Liver (tissue), 9 donors: ENCODE measurements around the gene HYLS1. TPM values are rescaled to one million over a fixed set of nuclear protein-coding genes. Genes with fewer than 3 reads are reported as not detected.

Experiments used
- DNase-seq: peaks from one replicate; pipeline ENCODE4 v3.0.0-alpha.2; 2017; ENCODE audit warnings: low spot score
- H3K27ac ChIP-seq, 2 donors: one replicate each; pipeline ENCODE4 v1.7.0; 2013; ENCODE audit warnings: inconsistent platforms in 2 of 2, low read length in 2 of 2, control low read depth in 1 of 2, low read depth in 1 of 2, mild to moderate bottlenecking in 1 of 2
- H3K27me3 ChIP-seq, 4 donors: one replicate each; pipeline versions ENCODE4 v1.6.1 to v1.7.0; 2013; ENCODE audit warnings: low read length in 3 of 4, inconsistent platforms in 1 of 4, mild to moderate bottlenecking in 1 of 4, moderate library complexity in 1 of 4; ENCODE audit not compliant: control insufficient read depth in 4 of 4, insufficient read depth in 4 of 4
- H3K36me3 ChIP-seq, 4 donors: one replicate each; pipeline versions ENCODE4 v1.6.1 to v1.7.0; 2013; ENCODE audit warnings: low read length in 3 of 4, mild to moderate bottlenecking in 3 of 4, low read depth in 1 of 4, moderate library complexity in 1 of 4; ENCODE audit not compliant: control insufficient read depth in 4 of 4, insufficient read depth in 3 of 4
- H3K4me1 ChIP-seq, 4 donors: one replicate each; pipeline versions ENCODE4 v1.6.1 to v1.7.0; 2013; ENCODE audit warnings: low read length in 3 of 4, mild to moderate bottlenecking in 3 of 4, moderate library complexity in 1 of 4; ENCODE audit not compliant: control insufficient read depth in 4 of 4, insufficient read depth in 4 of 4
- H3K4me3 ChIP-seq, 3 donors: one replicate each; pipeline versions ENCODE4 v1.6.1 to v1.7.0; 2013; ENCODE audit warnings: low read length in 3 of 3, control low read depth in 1 of 3, low read depth in 1 of 3, mild to moderate bottlenecking in 1 of 3
- H3K9ac ChIP-seq, 2 donors: one replicate each; pipeline ENCODE4 v1.7.0; 2013; ENCODE audit warnings: low read length in 2 of 2, mild to moderate bottlenecking in 2 of 2, moderate library complexity in 2 of 2, control low read depth in 1 of 2, low read depth in 1 of 2
- H3K9me3 ChIP-seq, 4 donors: one replicate each; pipeline versions ENCODE4 v1.6.1 to v1.7.0; 2013; ENCODE audit warnings: low read length in 3 of 4; ENCODE audit not compliant: control insufficient read depth in 4 of 4
- EGR1 ChIP-seq, 2 donors: IDR thresholded peaks; 2 replicates each; pipeline ENCODE4 v1.6.1; 2016 to 2018; ENCODE audit warnings: antibody characterized with exemption in 2 of 2, low read depth in 2 of 2
- FOXA1 ChIP-seq: IDR thresholded peaks from 2 replicates; pipeline ENCODE4 v1.6.1; 2016; ENCODE audit warnings: antibody characterized with exemption
- FOXA2 ChIP-seq: IDR thresholded peaks from 2 replicates; pipeline ENCODE4 v1.6.1; 2016; ENCODE audit warnings: antibody characterized with exemption
- HNF4G ChIP-seq: IDR thresholded peaks from 2 replicates; pipeline ENCODE4 v1.6.1; 2016; ENCODE audit warnings: antibody characterized with exemption
- JUND ChIP-seq, 2 donors: IDR thresholded peaks; 2 replicates each; pipeline ENCODE4 v1.6.1; 2016; ENCODE audit warnings: antibody characterized with exemption in 2 of 2
- NR2F2 ChIP-seq: IDR thresholded peaks from 2 replicates; pipeline ENCODE4 v1.6.1; 2016; ENCODE audit warnings: antibody characterized with exemption
- RAD21 ChIP-seq, 2 donors: IDR thresholded peaks; 2 replicates each; pipeline ENCODE4 v1.6.1; 2016; ENCODE audit warnings: antibody characterized with exemption in 2 of 2, mild to moderate bottlenecking in 2 of 2
- REST ChIP-seq: IDR thresholded peaks from 2 replicates; pipeline ENCODE4 v1.6.1; 2016; ENCODE audit warnings: antibody characterized with exemption, mild to moderate bottlenecking
- RXRA ChIP-seq, 2 donors: IDR thresholded peaks; 2 replicates each; pipeline ENCODE4 v1.6.1; 2017 to 2018; ENCODE audit warnings: antibody characterized with exemption in 2 of 2, mild to moderate bottlenecking in 1 of 2
- SP1 ChIP-seq: IDR thresholded peaks from 2 replicates; pipeline ENCODE4 v1.6.1; 2018; ENCODE audit warnings: antibody characterized with exemption, mild to moderate bottlenecking
- TAF1 ChIP-seq: conservative IDR thresholded peaks from 2 replicates; pipeline ENCODE4 v1.6.1; 2016; ENCODE audit warnings: antibody characterized with exemption, mild to moderate bottlenecking
- YY1 ChIP-seq: IDR thresholded peaks from 2 replicates; pipeline ENCODE4 v1.6.1; 2016; ENCODE audit warnings: antibody characterized with exemption, mild to moderate bottlenecking
- ZBTB33 ChIP-seq: IDR thresholded peaks from 2 replicates; pipeline ENCODE4 v1.6.1; 2016; ENCODE audit warnings: antibody characterized with exemption
- WGBS: extraction: QIAGEN DNeasy Blood & Tissue Kit; methylation state at CpG from one replicate; pipeline ENCODE4 v1.1.7; 2013; 5-methylcytosine and 5-hydroxymethylcytosine counted together
- polyA plus RNA-seq, 2 donors: library from polyadenylated mRNA; stranded (reverse) in 1 of 2; unstranded in 1 of 2; fragments of 200-250 nt in 1 of 2; fragments of >200 nt in 1 of 2; fragmentation: Nextera tagmentation in 1 of 2; extraction: Ambion mirVana in 1 of 2; gene quantifications; one replicate each; pipeline versions ENCODE4 v1.2.1 to v1.2.3, GENCODE V29; 2013 to 2015
- total RNA-seq, 2 donors: library from RNA; depleted of rRNA; stranded (reverse); fragments of >200 nt; gene quantifications; one replicate each; pipeline ENCODE4 v1.2.3, GENCODE V29; 2014
- TF ChIP-seq, protein P1 (sequence below): fragments of 150-350 bp; IDR thresholded peaks from 2 replicates; pipeline ENCODE4 v1.5.1; 2017; ENCODE audit warnings: improper control_type of control experiment, low read depth, low read length; ENCODE audit not compliant: missing input control
- TF ChIP-seq, protein P2 (sequence below): IDR thresholded peaks from 2 replicates; pipeline ENCODE4 v1.6.1; 2016; ENCODE audit warnings: antibody characterized with exemption
- donor health status: healthy.
- donor health status: healthy.
- donor health status: healthy.
- donor health status: healthy.
- donor health status: healthy.

Gene HYLS1
- total and polyA plus RNA-seq, 4 donors = 1.9 to 4.9 (median 3.7) TPM

DNA sequence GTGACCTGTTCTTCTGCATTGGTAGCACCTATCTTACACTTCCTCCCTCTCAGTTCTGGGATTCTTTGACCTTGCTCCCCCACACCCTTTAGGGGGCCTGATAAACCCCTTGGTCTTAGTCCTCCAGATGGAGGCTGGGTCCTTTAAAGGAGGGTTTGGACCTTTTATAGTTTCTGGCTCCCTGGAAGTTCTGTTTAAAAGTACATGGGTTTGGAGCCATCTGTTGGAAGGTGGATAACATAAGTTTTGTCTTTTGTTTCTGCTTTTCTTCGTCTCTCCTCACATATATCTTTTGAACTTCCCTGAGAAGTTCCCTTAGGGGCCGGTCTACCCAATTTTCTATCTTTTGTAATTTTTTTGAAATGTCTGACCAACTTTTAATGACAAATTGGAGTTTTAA lies 17.9 kb upstream of the HYLS1 start:
- Histone ChIP-seq H3K4me1 (no peaks in the 10 kb centered on the region), H3K9ac (no peak overlapping the region), H3K27me3 (no peaks in the 10 kb centered on the region), H3K36me3 (no peaks in the 10 kb centered on the region), H3K4me3 (no peak overlapping the region), H3K9me3 (no peaks in the 10 kb centered on the region), H3K27ac (no peak overlapping the region)
- no peak for DNase-seq
- TF ChIP-seq RXRA (IDR thresholded peaks at IDR 0.05) = no peak
- no peak for TF ChIP-seq RAD21 (IDR thresholded peaks at IDR 0.05)
- TF ChIP-seq NR2F2 = no peak
- TF ChIP-seq, protein P1, sequence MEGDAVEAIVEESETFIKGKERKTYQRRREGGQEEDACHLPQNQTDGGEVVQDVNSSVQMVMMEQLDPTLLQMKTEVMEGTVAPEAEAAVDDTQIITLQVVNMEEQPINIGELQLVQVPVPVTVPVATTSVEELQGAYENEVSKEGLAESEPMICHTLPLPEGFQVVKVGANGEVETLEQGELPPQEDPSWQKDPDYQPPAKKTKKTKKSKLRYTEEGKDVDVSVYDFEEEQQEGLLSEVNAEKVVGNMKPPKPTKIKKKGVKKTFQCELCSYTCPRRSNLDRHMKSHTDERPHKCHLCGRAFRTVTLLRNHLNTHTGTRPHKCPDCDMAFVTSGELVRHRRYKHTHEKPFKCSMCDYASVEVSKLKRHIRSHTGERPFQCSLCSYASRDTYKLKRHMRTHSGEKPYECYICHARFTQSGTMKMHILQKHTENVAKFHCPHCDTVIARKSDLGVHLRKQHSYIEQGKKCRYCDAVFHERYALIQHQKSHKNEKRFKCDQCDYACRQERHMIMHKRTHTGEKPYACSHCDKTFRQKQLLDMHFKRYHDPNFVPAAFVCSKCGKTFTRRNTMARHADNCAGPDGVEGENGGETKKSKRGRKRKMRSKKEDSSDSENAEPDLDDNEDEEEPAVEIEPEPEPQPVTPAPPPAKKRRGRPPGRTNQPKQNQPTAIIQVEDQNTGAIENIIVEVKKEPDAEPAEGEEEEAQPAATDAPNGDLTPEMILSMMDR = no peak
- TF ChIP-seq JUND (IDR thresholded peaks at IDR 0.05) = no peak
- no peak for TF ChIP-seq FOXA2
- no peak for TF ChIP-seq SP1
- TF ChIP-seq EGR1 (IDR thresholded peaks at IDR 0.05; ENCODE audit: low read depth in 2 of 2) = no peak
- WGBS = 72% methylated on average over 2 of the region's 2 CpGs

GRCh38 chr11:125871391-125872137 lies 15.9 kb upstream of the HYLS1 start:
- WGBS = 85% methylated on average over 10 of the region's 10 CpGs
- DNase-seq = no peak
- Histone ChIP-seq H3K27me3 (no peaks in the 10 kb centered on the region), H3K36me3 (no peaks in the 10 kb centered on the region), H3K9me3 (no peaks in the 10 kb centered on the region), H3K9ac (no peak overlapping the region), H3K27ac (no peak overlapping the region), H3K4me1 (no peaks in the 10 kb centered on the region), H3K4me3 (no peak overlapping the region)
- TF ChIP-seq RAD21 (IDR thresholded peaks at IDR 0.05) (peak; percentile 42 to 65), SP1 (no peak), YY1 (no peak)
- TF ChIP-seq, protein P1 = peak; percentile 36

DNA sequence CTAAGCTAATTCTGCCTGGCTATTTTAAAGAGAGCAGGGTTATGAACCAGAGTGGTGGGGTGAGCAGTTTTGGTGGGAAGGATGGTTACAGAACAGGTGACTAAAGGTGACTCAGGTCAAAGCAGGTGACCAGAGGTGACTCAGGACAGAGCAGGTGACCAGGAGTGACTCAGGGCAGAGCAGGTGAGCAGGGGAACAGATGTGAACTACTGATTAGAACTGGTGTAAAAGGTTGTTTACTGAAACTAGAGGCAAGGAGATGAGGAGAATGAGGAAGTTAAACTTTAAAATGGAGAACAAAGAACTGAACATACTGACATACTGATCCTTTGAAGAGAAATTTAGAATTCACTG lies 15.4 kb upstream of the HYLS1 start:
- no peaks in the 10 kb centered on the region for H3K27me3 ChIP-seq
- DNase-seq = no peak
- TF ChIP-seq, protein P1 = no peak
- TF ChIP-seq FOXA1 (no peak), RAD21 (IDR thresholded peaks at IDR 0.05) (no peak), HNF4G (no peak), RXRA (IDR thresholded peaks at IDR 0.05) (no peak), NR2F2 (no peak), EGR1 (IDR thresholded peaks at IDR 0.05; ENCODE audit: low read depth in 2 of 2) (no peak), SP1 (no peak), REST (no peak), TAF1 (no peak), ZBTB33 (no peak)
- TF ChIP-seq, protein P2, sequence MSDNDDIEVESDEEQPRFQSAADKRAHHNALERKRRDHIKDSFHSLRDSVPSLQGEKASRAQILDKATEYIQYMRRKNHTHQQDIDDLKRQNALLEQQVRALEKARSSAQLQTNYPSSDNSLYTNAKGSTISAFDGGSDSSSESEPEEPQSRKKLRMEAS = no peak

More for the DNA sequence above, 15.4 kb upstream of the HYLS1 start:
- Histone ChIP-seq H3K27ac (no peak overlapping the region), H3K4me1 (no peaks in the 10 kb centered on the region), H3K9ac (no peak overlapping the region), H3K4me3 (no peak overlapping the region), H3K36me3 (no peaks in the 10 kb centered on the region), H3K9me3 (no peaks in the 10 kb centered on the region)
